Thymus (tissue), 11 donors: ENCODE results near the gene DEFB124. TPM values are rescaled to one million over a fixed set of nuclear protein-coding genes. Genes with fewer than 3 reads are reported as not detected.
"Not testable (repeated sequence)": the region's sequence is repeated elsewhere in the genome, so short reads cannot be mapped to it uniquely, and the experiment has no call there.

Source experiments
- DNase-seq, 9 donors: peaks; one replicate each; pipeline ENCODE4 v3.0.0-alpha.2; 2013; ENCODE audit warnings: low spot score in 9 of 9, low read depth in 6 of 9, missing footprints in 1 of 9
- H3K27ac ChIP-seq, 2 donors: one replicate each; pipeline ENCODE4 v1.5.1; 2013; ENCODE audit warnings: control low read depth in 1 of 2, low read depth in 1 of 2, low read length in 1 of 2, mild to moderate bottlenecking in 1 of 2, moderate library complexity in 1 of 2
- H3K27me3 ChIP-seq, 2 donors: one replicate each; pipeline ENCODE4 v1.5.1; 2013; ENCODE audit warnings: low read length in 1 of 2; ENCODE audit not compliant: control insufficient read depth in 2 of 2, insufficient read depth in 1 of 2
- H3K36me3 ChIP-seq, 2 donors: one replicate each; pipeline ENCODE4 v1.5.1; 2013; ENCODE audit warnings: low read length in 1 of 2, mild to moderate bottlenecking in 1 of 2, moderate library complexity in 1 of 2; ENCODE audit not compliant: control insufficient read depth in 2 of 2, insufficient read depth in 2 of 2
- H3K4me1 ChIP-seq, 2 donors: one replicate each; pipeline ENCODE4 v1.5.1; 2013; ENCODE audit warnings: low read length in 2 of 2; ENCODE audit not compliant: control insufficient read depth in 2 of 2, insufficient read depth in 2 of 2
- H3K4me3 ChIP-seq, 2 donors: one replicate each; pipeline ENCODE4 v1.5.1; 2013; ENCODE audit warnings: low read length in 2 of 2, control low read depth in 1 of 2, mild to moderate bottlenecking in 1 of 2
- H3K9me3 ChIP-seq, 2 donors: one replicate each; pipeline ENCODE4 v1.5.1; 2013; ENCODE audit warnings: low read length in 1 of 2, mild to moderate bottlenecking in 1 of 2; ENCODE audit not compliant: control insufficient read depth in 2 of 2, insufficient read depth in 1 of 2
- WGBS: extraction: QIAGEN DNeasy Blood & Tissue Kit; methylation state at CpG from one replicate; pipeline ENCODE4 v1.1.7; 2013; 5-methylcytosine and 5-hydroxymethylcytosine counted together
- polyA plus RNA-seq: library from polyadenylated mRNA; stranded (reverse); fragments of 200-250 nt; gene quantifications from one replicate; pipeline ENCODE4 v1.2.3, GENCODE V29; 2013
- total RNA-seq: library from RNA; stranded (reverse); fragments of 120-200 nt; gene quantifications from one replicate; pipeline ENCODE4 v1.2.4, GENCODE V29; 2013
- donor health status: healthy.

Gene DEFB124
- total and polyA plus RNA-seq, 2 donors: 0.23 TPM; not detected in 1

DNA sequence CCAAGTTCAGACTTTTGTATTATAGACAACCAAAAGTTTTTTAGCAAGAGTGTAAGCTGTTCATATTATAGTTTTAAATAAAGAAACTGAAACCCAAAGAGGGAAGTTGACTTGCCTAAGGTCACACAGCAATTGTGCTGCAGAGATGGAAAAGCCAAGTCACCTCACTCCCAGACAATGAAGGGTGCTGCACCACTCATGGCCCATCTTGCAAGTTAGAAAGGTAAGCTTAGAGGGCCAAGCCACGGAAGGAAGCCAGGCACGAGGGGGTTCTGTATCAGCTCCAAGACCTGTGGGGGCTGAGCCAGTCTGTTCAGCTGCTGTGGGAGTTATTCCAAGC, 860 bp downstream of the DEFB124 start:
- WGBS: 74% methylated on average over 2 of the region's 2 CpGs
- Histone ChIP-seq H3K27ac (no peak overlapping the region), H3K4me1 (no peaks in the 10 kb centered on the region), H3K27me3 (peaks cover 14 to 36% of the 10 kb centered on the region in 2 donors), H3K9me3 (no peaks in the 10 kb centered on the region), H3K4me3 (no peak overlapping the region), H3K36me3 (no peaks in the 10 kb centered on the region)
- DNase-seq: no peak

DNA sequence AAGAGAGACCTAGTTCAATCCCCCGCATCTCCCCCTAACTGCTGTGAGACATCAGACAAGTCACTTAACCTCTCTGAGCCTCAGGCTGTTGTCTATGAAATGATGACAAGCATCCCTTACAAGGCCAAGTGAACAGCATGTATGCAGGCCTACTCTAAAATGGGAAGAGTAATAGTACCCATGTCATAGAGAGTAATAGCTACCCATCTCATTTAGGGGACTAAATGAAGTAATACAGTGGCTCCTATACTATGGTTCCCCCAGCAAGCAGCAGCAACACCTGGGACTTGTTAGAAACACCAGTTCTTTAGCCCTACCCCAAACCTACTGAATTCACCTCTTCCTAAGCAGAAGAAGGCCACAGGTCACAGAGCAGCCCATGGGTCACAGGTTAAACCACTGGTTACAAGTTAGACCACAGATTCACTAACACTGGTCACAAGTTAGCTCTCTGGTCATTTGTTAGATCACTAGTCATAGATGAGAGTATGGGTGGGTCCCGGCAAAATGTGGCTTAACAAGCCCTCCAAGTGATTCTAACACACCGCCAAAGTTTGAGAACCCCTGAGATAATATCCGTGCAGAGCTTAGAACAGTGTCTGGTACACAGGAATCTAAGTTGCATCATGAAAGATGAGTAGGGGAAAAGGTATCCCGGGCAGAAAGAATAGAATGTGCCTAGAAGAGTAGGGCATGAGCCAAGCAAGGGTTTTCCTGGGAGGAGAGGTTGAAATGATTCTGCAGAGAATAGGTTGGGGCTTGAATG, 1.4 kb downstream of the DEFB124 start:
- Histone ChIP-seq H3K27me3 (peaks cover 14 to 36% of the 10 kb centered on the region in 2 donors), H3K9me3 (no peaks in the 10 kb centered on the region), H3K36me3 (no peaks in the 10 kb centered on the region), H3K4me3 (no peak overlapping the region), H3K4me1 (no peaks in the 10 kb centered on the region), H3K27ac (no peak overlapping the region)
- DNase-seq: no peak
- 85% methylated on average over 5 of the region's 5 CpGs for WGBS

DNA sequence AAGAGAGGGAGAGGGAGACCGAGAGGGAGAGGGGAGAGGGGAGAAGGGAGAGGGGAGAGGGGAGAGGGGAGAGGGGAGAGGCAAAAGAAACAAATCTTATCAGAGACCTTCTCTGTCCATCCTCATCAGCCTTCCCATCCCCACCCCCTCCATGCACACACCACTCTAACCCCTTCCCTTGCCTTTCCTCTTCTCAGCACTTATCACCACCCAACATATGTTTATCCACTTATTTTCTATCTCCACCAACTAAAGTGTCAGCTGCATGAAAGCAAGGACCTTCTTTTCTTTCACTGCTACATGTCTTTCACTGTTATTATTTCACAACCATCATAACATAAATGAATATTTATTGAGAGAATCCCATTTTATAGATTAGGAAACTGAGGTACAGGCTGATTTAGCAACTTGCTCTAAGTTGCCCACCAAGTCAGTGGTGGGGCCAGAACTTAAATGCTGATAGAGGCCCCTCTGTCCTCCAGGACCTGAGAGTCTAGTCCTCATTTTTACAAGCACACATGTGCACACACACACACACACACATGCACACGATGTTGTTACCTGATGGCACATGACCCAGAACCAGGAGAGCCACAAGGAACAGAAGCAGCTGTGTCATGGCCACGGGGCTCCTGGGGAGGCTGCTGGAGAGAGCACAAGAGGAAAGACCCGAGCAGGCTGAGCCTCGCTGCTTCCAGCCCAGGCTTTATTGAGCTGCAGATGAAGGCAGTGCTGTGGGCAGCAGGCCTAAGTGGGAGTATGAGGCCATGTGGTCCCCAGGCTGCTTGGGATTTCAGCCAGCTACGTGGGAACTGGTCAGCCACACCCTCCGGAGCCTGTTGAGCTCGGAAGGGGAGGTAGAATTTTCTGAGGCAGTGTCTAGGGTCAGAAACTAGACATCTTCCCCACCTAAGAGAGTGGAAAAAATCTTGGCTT, 2.3 kb downstream of the DEFB124 start:
- Histone ChIP-seq H3K27ac (no peak overlapping the region), H3K27me3 (peaks cover 14 to 34% of the 10 kb centered on the region in 2 donors), H3K36me3 (no peaks in the 10 kb centered on the region), H3K9me3 (no peaks in the 10 kb centered on the region), H3K4me3 (no peak overlapping the region), H3K4me1 (no peaks in the 10 kb centered on the region)
- DNase-seq: no peak
- 80% methylated on average over 7 of the region's 8 CpGs for WGBS

DNA sequence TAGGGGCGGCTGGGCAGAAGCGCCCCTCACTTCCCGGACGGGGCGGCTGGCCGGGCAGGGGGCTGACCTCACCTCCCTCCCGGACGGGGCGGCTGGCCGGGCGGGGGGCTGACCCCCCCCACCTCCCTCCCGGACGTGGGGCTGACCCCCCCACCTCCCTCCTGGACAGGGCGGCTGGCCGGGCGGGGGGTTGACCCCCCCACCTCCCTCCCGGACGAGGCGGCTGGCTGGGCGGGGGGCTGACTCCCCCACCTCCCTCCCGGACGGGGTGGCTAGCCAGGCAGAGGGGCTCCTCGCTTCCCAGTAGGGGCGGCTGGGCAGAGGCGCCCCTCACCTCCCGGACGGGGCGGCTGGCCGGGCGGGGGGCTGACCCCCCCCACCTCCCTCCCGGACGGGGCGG, 4.0 kb downstream of the DEFB124 start:
- not testable (repeated sequence) for H3K4me3 ChIP-seq, H3K36me3 ChIP-seq, H3K27ac ChIP-seq, H3K9me3 ChIP-seq, H3K4me1 ChIP-seq, DNase-seq
- 98% methylated on average over 21 of the region's 33 CpGs for WGBS
- peaks cover 14 to 20% of the 10 kb centered on the region in 2 donors for H3K27me3 ChIP-seq

DNA sequence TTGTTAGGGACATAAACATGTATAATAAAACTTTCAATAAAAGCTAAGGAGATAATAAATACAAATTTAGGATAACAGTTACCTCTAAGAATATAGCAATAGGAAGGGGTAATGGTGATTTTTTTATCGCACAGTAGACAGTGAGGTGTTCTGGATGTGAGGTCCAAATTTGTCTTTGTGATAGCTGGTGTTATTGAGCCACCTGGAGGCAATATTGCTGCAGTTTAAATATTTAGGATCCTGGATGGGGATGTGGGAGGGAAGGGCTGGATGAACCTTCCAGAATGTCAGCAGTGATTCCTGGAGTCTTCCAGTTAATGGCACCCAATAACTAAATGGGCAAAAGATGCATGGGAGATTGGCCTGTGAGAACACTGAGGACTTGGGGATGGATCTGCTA, 20.6 kb downstream of the DEFB124 start:
- H3K4me3 ChIP-seq: no peak overlapping the region
- DNase-seq: no peak
- 96% methylated on average over 1 of the region's 1 CpG for WGBS
- H3K4me1 ChIP-seq: no peaks in the 10 kb centered on the region
- H3K27me3 ChIP-seq: no peaks in the 10 kb centered on the region
- H3K27ac ChIP-seq: no peak overlapping the region
- no peaks in the 10 kb centered on the region for H3K9me3 ChIP-seq
- no peaks in the 10 kb centered on the region for H3K36me3 ChIP-seq

DNA sequence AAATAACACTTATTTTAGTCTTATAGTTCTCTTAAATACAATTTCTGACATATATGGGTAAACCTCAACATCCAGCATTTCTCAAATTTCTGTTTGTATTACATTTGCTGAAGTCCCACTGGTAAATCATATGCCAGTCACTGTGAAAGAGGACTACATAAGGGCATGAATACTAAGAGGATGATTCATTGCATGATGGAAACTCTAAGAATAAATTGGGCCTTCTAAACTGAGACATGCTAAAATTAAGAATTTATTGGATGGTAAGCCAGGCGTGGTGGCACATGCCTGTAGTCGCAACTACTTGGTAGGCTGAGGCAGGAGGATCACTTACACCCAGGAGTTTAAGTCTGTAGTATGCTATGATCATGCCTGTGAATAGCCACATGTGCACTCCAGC, 22.4 kb downstream of the DEFB124 start:
- Histone ChIP-seq H3K27me3 (no peaks in the 10 kb centered on the region), H3K4me1 (no peaks in the 10 kb centered on the region), H3K36me3 (no peaks in the 10 kb centered on the region), H3K4me3 (no peak overlapping the region), H3K27ac (no peak overlapping the region), H3K9me3 (no peaks in the 10 kb centered on the region)
- 86% methylated on average over 2 of the region's 2 CpGs for WGBS
- no peak for DNase-seq

DNA sequence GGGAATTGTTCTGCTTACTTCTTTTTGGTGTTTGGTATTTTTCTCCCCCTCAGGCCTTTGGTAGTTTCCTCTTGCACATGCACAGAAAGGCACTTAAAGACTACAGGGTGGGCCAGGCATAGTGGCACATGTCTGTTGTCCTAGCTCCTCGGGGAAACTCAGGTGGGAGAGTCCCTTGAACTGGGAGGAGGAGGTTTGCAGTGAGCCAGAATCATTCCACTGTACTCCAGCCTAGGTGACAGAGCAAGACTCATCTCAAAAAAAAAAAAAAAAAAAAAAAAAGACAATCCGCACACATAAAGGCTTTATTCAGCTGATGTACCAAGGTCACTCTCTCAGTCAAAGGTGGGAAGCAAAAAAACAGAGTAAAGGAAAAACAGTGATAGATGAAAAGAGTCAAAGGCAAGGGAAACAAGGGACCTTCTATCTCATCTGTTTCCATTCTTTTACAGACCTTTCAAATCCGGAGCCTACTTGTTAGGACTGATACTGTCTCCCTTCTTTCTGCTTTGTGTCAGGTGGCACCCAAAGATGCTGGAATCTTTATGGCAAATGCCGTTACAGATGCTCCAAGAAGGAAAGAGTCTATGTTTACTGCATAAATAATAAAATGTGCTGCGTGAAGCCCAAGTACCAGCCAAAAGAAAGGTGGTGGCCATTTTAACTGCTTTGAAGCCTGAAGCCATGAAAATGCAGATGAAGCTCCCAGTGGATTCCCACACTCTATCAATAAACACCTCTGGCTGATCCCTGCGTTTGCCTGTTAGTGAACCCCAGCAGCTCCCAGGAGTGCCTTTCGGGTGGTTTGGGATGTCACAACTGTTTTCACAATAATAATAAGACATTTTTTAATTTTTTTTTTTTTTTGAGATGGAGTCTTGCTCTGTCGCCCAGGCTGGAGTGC, 25.2 kb downstream of the DEFB124 start:
- Histone ChIP-seq H3K27ac (no peak overlapping the region), H3K36me3 (no peaks in the 10 kb centered on the region), H3K4me1 (no peaks in the 10 kb centered on the region), H3K4me3 (no peak overlapping the region), H3K9me3 (no peaks in the 10 kb centered on the region), H3K27me3 (no peaks in the 10 kb centered on the region)
- WGBS: 81% methylated on average over 8 of the region's 8 CpGs
- DNase-seq: no peak

DNA sequence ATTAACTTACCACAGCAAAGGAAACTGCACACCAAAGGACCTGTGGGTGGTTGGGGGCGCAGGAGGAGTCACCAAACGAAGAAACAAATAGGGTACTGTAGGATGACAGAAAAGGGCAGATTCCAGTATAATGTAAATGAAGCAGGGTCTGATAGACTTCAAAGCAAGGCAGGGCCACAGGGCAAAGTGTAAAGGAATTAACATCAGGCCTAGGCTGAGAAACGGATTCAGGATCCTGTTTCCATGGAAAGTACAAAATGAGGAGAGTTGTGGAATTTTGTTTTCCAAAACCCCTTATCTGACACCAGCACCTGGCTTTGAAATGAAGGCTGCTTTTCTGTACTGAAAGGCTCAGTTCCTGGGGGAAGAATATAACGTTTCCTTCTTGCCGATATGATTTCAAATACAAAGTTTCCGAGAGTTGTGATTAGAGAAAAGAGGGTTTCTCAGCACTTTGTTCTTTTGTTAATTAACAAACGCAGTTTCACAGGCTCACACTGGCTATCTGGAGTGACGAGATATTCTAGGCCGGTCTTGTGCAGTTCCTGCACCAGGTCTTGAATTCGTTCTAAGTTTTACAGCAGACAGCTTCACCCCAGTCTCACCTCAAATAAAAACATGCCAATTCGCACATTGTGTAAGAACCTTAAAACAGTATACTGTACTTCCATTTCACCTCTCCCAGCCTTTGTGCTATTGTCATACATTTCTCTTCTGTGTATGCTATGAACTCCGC, 28.7 kb downstream of the DEFB124 start:
- H3K27ac ChIP-seq: no peak overlapping the region
- DNase-seq: no peak
- no peaks in the 10 kb centered on the region for H3K36me3 ChIP-seq
- H3K27me3 ChIP-seq: no peaks in the 10 kb centered on the region
- 82% methylated on average over 12 of the region's 12 CpGs for WGBS
- H3K4me3 ChIP-seq: no peak overlapping the region
- no peaks in the 10 kb centered on the region for H3K4me1 ChIP-seq
- no peaks in the 10 kb centered on the region for H3K9me3 ChIP-seq
